IMR-90 (cell line): ENCODE results near the gene ARNT2. TPM values are rescaled to one million over a fixed set of nuclear protein-coding genes. Genes with fewer than 3 reads are reported as not detected.

ENCODE experiments used
- ATAC-seq: fragments of 200-7000 bp; cut with Tn5 transposase; 2 replicates; pipeline ENCODE4 v1.9.1; 2020; ENCODE audit warnings: low read depth, mild to moderate bottlenecking, moderate library complexity
- BruUV-seq: library from RNA; stranded (reverse); fragments of 400-500 nt; replicated peaks from 2 replicates; lab custom pipeline; 2021; lab: Mats Ljungman, UMichigan
- CTCF ChIA-PET: fragments of 300-600 bp; formaldehyde crosslinking; extraction: SDS; loops from one replicate; lab custom pipeline; 2021; ENCODE audit warnings: antibody characterized with exemption; lab: Yijun Ruan, JAX
- POLR2A ChIA-PET: fragments of 300-600 bp; sonication (Branson Sonifier 250); formaldehyde crosslinking; loops from one replicate; lab custom pipeline; 2022; ENCODE audit warnings: antibody characterized with exemption; ENCODE audit not compliant: unreplicated experiment; lab: Charles Lee
- DNase-seq: peaks from one replicate; pipeline ENCODE4 v3.0.0; 2013
- H2AFZ ChIP-seq: replicated peaks from 2 replicates; pipeline ENCODE3; 2013; ENCODE audit warnings: low read length, mild to moderate bottlenecking; ENCODE audit not compliant: poor library complexity
- H2AK5ac ChIP-seq: 2 replicates; pipeline ENCODE4 v1.6.1; 2013; ENCODE audit warnings: low read depth, low read length, inconsistent platforms
- H2AK9ac ChIP-seq: replicated peaks from 2 replicates; pipeline ENCODE3; 2013; ENCODE audit warnings: mild to moderate bottlenecking, low read depth, low read length, moderate library complexity; ENCODE audit not compliant: poor library complexity
- H2BK120ac ChIP-seq: 2 replicates; pipeline ENCODE4 v1.6.1; 2013; ENCODE audit warnings: low read depth, low read length, inconsistent platforms
- H2BK15ac ChIP-seq: 3 replicates; pipeline ENCODE4 v1.6.1; 2013; ENCODE audit warnings: low read depth, low read length, inconsistent platforms
- H2BK20ac ChIP-seq: 2 replicates; pipeline ENCODE4 v1.6.1; 2013; ENCODE audit warnings: low read depth, mild to moderate bottlenecking, inconsistent platforms, low read length, moderate library complexity
- H2BK5ac ChIP-seq: 2 replicates; pipeline ENCODE4 v1.6.1; 2013; ENCODE audit warnings: mild to moderate bottlenecking, low read depth, low read length, inconsistent platforms; ENCODE audit not compliant: poor library complexity, severe bottlenecking
- H3K14ac ChIP-seq: replicated peaks from 2 replicates; pipeline ENCODE4 v1.6.1; 2013; ENCODE audit warnings: low read depth, low read length, inconsistent platforms
- H3K18ac ChIP-seq: 2 replicates; pipeline ENCODE4 v1.6.1; 2013; ENCODE audit warnings: low read depth, low read length, control low read depth
- H3K23ac ChIP-seq: 2 replicates; pipeline ENCODE4 v1.6.1; 2013; ENCODE audit warnings: low read depth, low read length, inconsistent platforms
- H3K27ac ChIP-seq: 2 replicates; pipeline ENCODE4 v1.5.1; 2013; ENCODE audit warnings: mild to moderate bottlenecking, control low read depth, low read length; ENCODE audit not compliant: insufficient read depth
- H3K27me3 ChIP-seq: 2 replicates; pipeline ENCODE4 v1.6.1; 2013; ENCODE audit warnings: low read length; ENCODE audit not compliant: control insufficient read depth, insufficient read depth
- H3K36me3 ChIP-seq: 2 replicates; pipeline ENCODE4 v1.6.1; 2013; ENCODE audit warnings: low read length, mixed read lengths; ENCODE audit not compliant: control insufficient read depth, insufficient read depth
- H3K4ac ChIP-seq: 2 replicates; pipeline ENCODE4 v1.6.1; 2013; ENCODE audit warnings: low read depth, low read length, inconsistent platforms
- H3K4me1 ChIP-seq: 2 replicates; pipeline ENCODE4 v1.6.1; 2013; ENCODE audit warnings: low read length, mixed read lengths; ENCODE audit not compliant: control insufficient read depth, insufficient read depth
- H3K4me2 ChIP-seq: 2 replicates; pipeline ENCODE4 v1.6.1; 2013; ENCODE audit warnings: low read depth, mild to moderate bottlenecking, control low read depth, low read length, moderate library complexity
- H3K4me3 ChIP-seq: 2 replicates; pipeline ENCODE4 v1.5.1; 2013; ENCODE audit warnings: low read depth, mild to moderate bottlenecking, control low read depth, low read length, moderate library complexity; ENCODE audit not compliant: insufficient read depth
- H3K56ac ChIP-seq: 2 replicates; pipeline ENCODE4 v1.6.1; 2013; ENCODE audit warnings: low read length, inconsistent platforms; ENCODE audit not compliant: insufficient read depth; ENCODE audit errors: extremely low read depth
- H3K79me1 ChIP-seq, 2 experiments: 2 replicates each; pipeline ENCODE4 v1.6.1; 2013; ENCODE audit warnings: low read length in 2 of 2, inconsistent platforms in 1 of 2, low read depth in 1 of 2
- H3K9ac ChIP-seq: 2 replicates; pipeline ENCODE4 v1.6.1; 2013; ENCODE audit warnings: low read depth, low read length, control low read depth
- H3K9me1 ChIP-seq: 2 replicates; pipeline ENCODE4 v1.6.1; 2013; ENCODE audit warnings: low read length, inconsistent platforms; ENCODE audit not compliant: insufficient read depth
- H3K9me3 ChIP-seq: 2 replicates; pipeline ENCODE4 v1.6.1; 2013; ENCODE audit warnings: low read length; ENCODE audit not compliant: control insufficient read depth, insufficient read depth
- H4K20me1 ChIP-seq: 2 replicates; pipeline ENCODE4 v1.6.1; 2013; ENCODE audit warnings: low read length, inconsistent platforms; ENCODE audit not compliant: insufficient read depth
- H4K5ac ChIP-seq: 2 replicates; pipeline ENCODE4 v1.6.1; 2013; ENCODE audit warnings: mild to moderate bottlenecking, low read depth, low read length, control low read depth
- H4K8ac ChIP-seq, 2 experiments: 2 replicates each; pipeline ENCODE4 v1.6.1; 2013; ENCODE audit warnings: low read depth in 2 of 2, low read length in 2 of 2, control low read depth in 1 of 2, inconsistent platforms in 1 of 2
- H4K91ac ChIP-seq: 2 replicates; pipeline ENCODE4 v1.6.1; 2013; ENCODE audit warnings: low read depth, low read length, inconsistent platforms; ENCODE audit not compliant: insufficient read depth
- BHLHE40 ChIP-seq: fragments of 150-350 bp; IDR thresholded peaks from 2 replicates; pipeline ENCODE4 v1.6.1; 2016; ENCODE audit warnings: mild to moderate bottlenecking, low read depth, low read length
- CEBPB ChIP-seq: IDR thresholded peaks from 2 replicates; pipeline ENCODE4 v1.6.1; 2012; ENCODE audit warnings: low read depth, low read length, improper control_type of control experiment
- CHD1 ChIP-seq: IDR thresholded peaks from 2 replicates; pipeline ENCODE4 v1.6.1; 2012; ENCODE audit warnings: low read depth, low read length, improper control_type of control experiment
- CTCF ChIP-seq: conservative IDR thresholded peaks from 2 replicates; pipeline ENCODE4 v1.5.1; 2012; ENCODE audit warnings: mild to moderate bottlenecking, low read depth, low read length, improper control_type of control experiment
- ELK1 ChIP-seq: fragments of 150-350 bp; IDR thresholded peaks from 2 replicates; pipeline ENCODE4 v1.6.1; 2016; ENCODE audit warnings: low read depth, mild to moderate bottlenecking, low read length, moderate library complexity, borderline replicate concordance
- FOS ChIP-seq: fragments of 150-350 bp; IDR thresholded peaks from 2 replicates; pipeline ENCODE4 v1.6.1; 2016; ENCODE audit warnings: low read depth, low read length
- MAFK ChIP-seq: IDR thresholded peaks from 2 replicates; pipeline ENCODE4 v1.6.1; 2012; ENCODE audit warnings: low read depth, low read length, improper control_type of control experiment
- MAZ ChIP-seq: IDR thresholded peaks from 2 replicates; pipeline ENCODE4 v1.6.1; 2012; ENCODE audit warnings: low read depth, mild to moderate bottlenecking, low read length, improper control_type of control experiment, moderate library complexity, borderline replicate concordance
- NFE2L2 ChIP-seq: fragments of 150-350 bp; IDR thresholded peaks from 2 replicates; pipeline ENCODE4 v1.6.1; 2016; ENCODE audit warnings: low read depth, mild to moderate bottlenecking, low read length
- POLR2A ChIP-seq: IDR thresholded peaks from 2 replicates; pipeline ENCODE4 v1.6.1; 2012; ENCODE audit warnings: mild to moderate bottlenecking, low read depth, low read length
- RAD21 ChIP-seq: IDR thresholded peaks from 2 replicates; pipeline ENCODE4 v1.6.1; 2012; ENCODE audit warnings: low read length, improper control_type of control experiment
- RCOR1 ChIP-seq: IDR thresholded peaks from 2 replicates; pipeline ENCODE4 v1.6.1; 2012; ENCODE audit warnings: mild to moderate bottlenecking, low read length, improper control_type of control experiment; ENCODE audit not compliant: insufficient replicate concordance
- RFX5 ChIP-seq: IDR thresholded peaks from 2 replicates; pipeline ENCODE4 v1.8.0; 2012; ENCODE audit warnings: low read depth, mild to moderate bottlenecking, low read length, moderate library complexity
- SMC3 ChIP-seq: fragments of 150-350 bp; IDR thresholded peaks from 2 replicates; pipeline ENCODE4 v1.6.1; 2016; ENCODE audit warnings: low read depth, mild to moderate bottlenecking, antibody characterized with exemption, low read length, moderate library complexity
- WGBS, 2 experiments: methylation state at CpG; one replicate each; pipeline versions ENCODE4 v1.1.5 to v1.1.7; 2013; ENCODE audit warnings: missing lambda C conversion rate in 2 of 2; ENCODE audit not compliant: insufficient read length in 1 of 2; ENCODE audit errors: extremely low coverage in 2 of 2; 5-methylcytosine and 5-hydroxymethylcytosine counted together
- dilution Hi-C: fragments of 300-500 bp; cut with HindIII; formaldehyde crosslinking; loops from one replicate; pipeline ENCODE4 v1.14.3; 2018; ENCODE audit warnings: low sequenced_read_pairs; ENCODE audit not compliant: unreplicated experiment
- in situ Hi-C: fragments of 300-500 bp; cut with MboI; formaldehyde crosslinking; loops from 3 replicates; pipeline ENCODE4 v1.14.3; 2019; ENCODE audit warnings: low sequenced_read_pairs, inconsistent platforms, mixed read lengths
- intact Hi-C: fragments of 100-400 bp; cut with micrococcal nuclease; formaldehyde crosslinking; loops from 2 replicates; pipeline ENCODE4 v1.10.0; 2022
- polyA plus RNA-seq, 3 experiments: library from polyadenylated mRNA; depleted of rRNA; stranded (reverse); fragments of >200 nt; gene quantifications; 2 replicates each; pipeline ENCODE4 v1.2.3, GENCODE V29; 2012; ENCODE audit warnings: low replicate concordance in 1 of 3
- total RNA-seq: library from RNA; depleted of rRNA; stranded (reverse); fragments of >200 nt; gene quantifications from 2 replicates; pipeline ENCODE4 v1.2.3, GENCODE V29; 2012
- TF ChIP-seq, protein P1 (sequence below): fragments of 150-350 bp; IDR thresholded peaks from 2 replicates; pipeline ENCODE4 v1.6.1; 2017; ENCODE audit warnings: mild to moderate bottlenecking, antibody characterized with exemption, low read length, low read depth

The ARNT2 gene
- total and polyA plus RNA-seq, 2 of the 4 experiments (the other 2 are of a cell fraction), result 18.2 to 19.0 TPM

GRCh38 chr15:80581976-80582375 lies 177.8 kb downstream of the ARNT2 start:
- H2AK9ac ChIP-seq, result peak overlapping the region; percentile 44
- POLR2A ChIA-PET, result interaction anchor here (0.6 kb wide), 1 partner anchor 194 kb away, joined by 4 read pairs; no protein-coding TSS in a partner anchor
- no peak overlapping the region for H3K56ac ChIP-seq
- 0 out of 2 replicates have a peak overlapping the region, but pooled peaks have one; percentile 23 for H3K27ac ChIP-seq
- no peak overlapping the region for H3K4me2 ChIP-seq
- 84% methylated on average over 6 of the region's 7 CpGs; no CpG with 5 or more reads in 1 of the 2 experiments for WGBS, 2 experiments
- peak overlapping the region; percentile 63; the same call in 1 of the 2 replicates for H2BK120ac ChIP-seq
- H3K4ac ChIP-seq, result peak overlapping the region; percentile 67; the same call in 1 of the 2 replicates
- peaks cover 0 to 7% of the 10 kb centered on the region in 2 experiments; a peak in 1 of 4 replicates for H3K79me1 ChIP-seq
- BruUV-seq, result no TSS peak
- dilution Hi-C loops (no loop called here), intact Hi-C loops (no loop called here), in situ Hi-C loops (no loop called here)
- no peak; the same call in 1 of the 2 replicates for ATAC-seq
- H3K14ac ChIP-seq, result 0 out of 2 replicates have a peak overlapping the region, but pooled peaks have one; percentile 2
- no peaks in the 10 kb centered on the region for H3K9me3 ChIP-seq
- peak overlapping the region; percentile 57; the same call in 1 of the 3 replicates for H2BK15ac ChIP-seq
- H2AK5ac ChIP-seq, result peak overlapping the region; percentile 31; the same call in 1 of the 2 replicates
- peak; percentile 38 for DNase-seq
- no peak overlapping the region for H2AFZ ChIP-seq
- H4K20me1 ChIP-seq, result no peaks in the 10 kb centered on the region
- peaks cover 57% of the 10 kb centered on the region for H3K36me3 ChIP-seq
- H4K8ac ChIP-seq, result peak overlapping the region; percentile 18 to 66
- CTCF ChIA-PET, result interaction anchor here (0.7 to 1.2 kb wide), 2 partner anchors 38 to 195 kb away, joined by 3 read pairs; no protein-coding TSS in a partner anchor
- H3K4me3 ChIP-seq, result no peak overlapping the region
- H3K27me3 ChIP-seq, result no peaks in the 10 kb centered on the region
- H3K18ac ChIP-seq, result peak overlapping the region; percentile 47; the same call in 1 of the 2 replicates
- H2BK5ac ChIP-seq, result peak overlapping the region; percentile 62
- no peak overlapping the region for H3K23ac ChIP-seq
- H4K91ac ChIP-seq, result peak overlapping the region; percentile 76; the same call in 1 of the 2 replicates
- peaks cover 4% of the 10 kb centered on the region for H3K4me1 ChIP-seq
- peaks cover 25% of the 10 kb centered on the region for H3K9me1 ChIP-seq
- 0 out of 2 replicates have a peak overlapping the region, but pooled peaks have one; percentile 2 for H2BK20ac ChIP-seq
- H4K5ac ChIP-seq, result peak overlapping the region; percentile 51; the same call in 1 of the 2 replicates
- peak overlapping the region; percentile 4; the same call in 1 of the 2 replicates for H3K9ac ChIP-seq
- TF ChIP-seq ELK1 (no peak), NFE2L2 (no peak), RAD21 (no peak), CTCF (no peak), RFX5 (no peak), POLR2A (no peak), MAZ (no peak), SMC3 (no peak), CEBPB (no peak), CHD1 (no peak), MAFK (no peak), FOS (no peak), RCOR1 (no peak), BHLHE40 (no peak)
- TF ChIP-seq, protein P1, sequence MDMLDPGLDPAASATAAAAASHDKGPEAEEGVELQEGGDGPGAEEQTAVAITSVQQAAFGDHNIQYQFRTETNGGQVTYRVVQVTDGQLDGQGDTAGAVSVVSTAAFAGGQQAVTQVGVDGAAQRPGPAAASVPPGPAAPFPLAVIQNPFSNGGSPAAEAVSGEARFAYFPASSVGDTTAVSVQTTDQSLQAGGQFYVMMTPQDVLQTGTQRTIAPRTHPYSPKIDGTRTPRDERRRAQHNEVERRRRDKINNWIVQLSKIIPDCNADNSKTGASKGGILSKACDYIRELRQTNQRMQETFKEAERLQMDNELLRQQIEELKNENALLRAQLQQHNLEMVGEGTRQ, result no peak
